RKO (cell line): ENCODE results near the gene PCDHAC2.
A peak's percentile ranks its signal among the peaks of the same experiment; 100 is the strongest.

ENCODE experiments used
- DNase-seq: peaks from one replicate; pipeline ENCODE4 v3.0.0-alpha.2; 2016; ENCODE audit warnings: low spot score

PCDHAC2 gene, protein sequence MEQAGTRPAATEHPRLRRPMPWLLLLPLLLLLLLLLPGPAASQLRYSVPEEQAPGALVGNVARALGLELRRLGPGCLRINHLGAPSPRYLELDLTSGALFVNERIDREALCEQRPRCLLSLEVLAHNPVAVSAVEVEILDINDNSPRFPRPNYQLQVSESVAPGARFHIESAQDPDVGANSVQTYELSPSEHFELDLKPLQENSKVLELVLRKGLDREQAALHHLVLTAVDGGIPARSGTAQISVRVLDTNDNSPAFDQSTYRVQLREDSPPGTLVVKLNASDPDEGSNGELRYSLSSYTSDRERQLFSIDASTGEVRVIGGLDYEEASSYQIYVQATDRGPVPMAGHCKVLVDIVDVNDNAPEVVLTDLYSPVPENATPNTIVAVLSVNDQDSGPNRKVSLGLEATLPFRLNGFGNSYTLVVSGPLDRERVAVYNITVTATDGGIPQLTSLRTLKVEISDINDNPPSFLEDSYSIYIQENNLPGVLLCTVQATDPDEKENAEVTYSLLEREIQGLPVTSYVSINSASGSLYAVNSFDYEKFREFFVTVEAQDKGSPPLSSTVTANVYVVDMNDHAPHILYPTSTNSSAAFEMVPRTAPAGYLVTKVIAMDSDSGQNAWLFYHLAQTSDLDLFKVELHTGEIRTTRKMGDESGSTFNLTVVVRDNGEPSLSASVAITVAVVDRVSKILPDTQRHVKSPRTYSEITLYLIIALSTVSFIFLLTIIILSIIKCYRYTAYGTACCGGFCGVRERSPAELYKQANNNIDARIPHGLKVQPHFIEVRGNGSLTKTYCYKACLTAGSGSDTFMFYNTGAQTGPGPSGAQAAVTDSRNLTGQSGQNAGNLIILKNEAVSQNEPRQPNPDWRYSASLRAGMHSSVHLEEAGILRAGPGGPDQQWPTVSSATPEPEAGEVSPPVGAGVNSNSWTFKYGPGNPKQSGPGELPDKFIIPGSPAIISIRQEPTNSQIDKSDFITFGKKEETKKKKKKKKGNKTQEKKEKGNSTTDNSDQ

DNA sequence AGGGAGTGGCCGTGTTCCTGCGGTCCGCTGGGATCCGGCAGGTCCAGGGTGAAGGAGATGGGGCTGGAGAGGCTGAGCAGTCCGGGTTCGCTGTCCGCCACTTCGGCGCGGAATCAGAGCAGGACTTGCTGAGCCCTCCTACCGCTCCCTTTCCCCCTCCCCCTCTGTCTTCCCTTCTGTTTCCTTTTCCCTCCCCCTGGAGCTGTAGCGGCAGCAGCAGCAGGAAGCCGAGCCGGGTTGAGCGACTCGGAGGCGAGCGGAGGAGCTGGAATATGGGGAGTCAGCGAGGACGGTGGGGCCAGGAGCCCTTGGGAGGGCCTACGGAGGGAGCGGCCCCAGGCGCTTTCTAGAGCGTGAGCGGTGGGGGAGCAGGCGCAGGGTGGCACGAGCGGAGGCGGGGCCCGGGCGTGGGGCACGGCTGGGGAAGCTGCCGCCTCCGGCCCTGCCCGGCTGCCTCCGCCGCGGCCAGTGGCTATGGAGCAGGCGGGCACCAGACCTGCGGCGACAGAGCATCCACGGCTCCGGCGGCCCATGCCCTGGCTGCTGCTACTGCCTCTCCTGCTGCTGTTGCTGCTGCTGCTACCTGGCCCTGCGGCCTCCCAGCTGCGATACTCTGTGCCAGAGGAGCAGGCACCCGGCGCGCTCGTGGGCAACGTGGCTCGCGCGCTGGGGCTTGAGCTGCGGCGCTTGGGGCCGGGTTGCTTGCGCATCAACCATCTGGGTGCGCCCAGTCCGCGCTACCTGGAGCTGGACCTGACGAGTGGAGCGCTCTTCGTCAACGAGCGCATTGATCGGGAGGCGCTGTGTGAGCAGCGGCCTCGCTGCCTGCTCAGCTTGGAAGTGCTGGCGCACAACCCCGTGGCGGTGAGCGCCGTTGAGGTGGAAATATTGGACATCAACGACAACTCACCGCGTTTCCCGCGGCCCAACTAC lies at the start of gene PCDHAC2:
Gene PCDHAC2 (plus strand): TSS at position 184 of the 933 bp plus-strand sequence. CDS start 291 bp downstream, at position 475.
- DNase-seq = peak; percentile 48

- DNase-seq = no peak
Observed at GRCh38 chr5:140923601-140924000, 42.7 kb upstream of the PCDHAC2 start.

DNA sequence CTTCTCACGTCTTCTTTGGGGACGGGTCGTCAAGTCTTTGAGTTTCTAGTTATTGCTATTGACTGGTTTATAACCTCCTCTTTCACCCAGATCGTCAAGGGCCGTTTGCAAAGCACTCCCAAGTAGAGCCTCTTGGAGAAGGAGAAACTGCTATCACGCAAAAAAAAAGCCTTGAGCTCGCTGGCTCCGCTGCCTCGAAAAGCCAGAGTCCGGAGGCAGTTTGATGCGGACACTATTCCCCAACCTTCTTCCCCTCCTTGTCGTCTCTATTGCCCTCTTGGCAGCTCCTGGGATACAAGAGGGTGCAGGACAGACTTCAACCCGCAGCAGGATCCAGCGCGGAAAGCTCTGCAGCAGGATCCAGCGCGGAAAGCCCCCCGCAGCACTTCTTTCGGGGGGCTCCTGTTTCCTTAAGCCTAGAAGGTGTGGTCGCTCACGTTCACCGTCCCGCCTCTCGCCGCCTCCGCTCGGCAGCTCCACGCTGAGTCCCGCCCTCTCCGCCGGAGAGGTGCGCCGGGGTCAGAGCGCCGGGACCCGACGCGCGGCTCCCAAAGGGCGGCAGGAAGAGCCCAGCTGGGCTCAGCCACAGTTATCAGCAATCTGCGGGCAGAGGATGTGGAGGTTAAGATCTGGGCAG lies 40.4 kb upstream of the PCDHAC2 start, which contains the start of gene PCDHAC1:
Gene PCDHAC1 (plus strand): TSS at position 494 of the 637 bp plus-strand sequence. CDS start 594 bp downstream, outside the sequence.
- DNase-seq = no peak

DNA sequence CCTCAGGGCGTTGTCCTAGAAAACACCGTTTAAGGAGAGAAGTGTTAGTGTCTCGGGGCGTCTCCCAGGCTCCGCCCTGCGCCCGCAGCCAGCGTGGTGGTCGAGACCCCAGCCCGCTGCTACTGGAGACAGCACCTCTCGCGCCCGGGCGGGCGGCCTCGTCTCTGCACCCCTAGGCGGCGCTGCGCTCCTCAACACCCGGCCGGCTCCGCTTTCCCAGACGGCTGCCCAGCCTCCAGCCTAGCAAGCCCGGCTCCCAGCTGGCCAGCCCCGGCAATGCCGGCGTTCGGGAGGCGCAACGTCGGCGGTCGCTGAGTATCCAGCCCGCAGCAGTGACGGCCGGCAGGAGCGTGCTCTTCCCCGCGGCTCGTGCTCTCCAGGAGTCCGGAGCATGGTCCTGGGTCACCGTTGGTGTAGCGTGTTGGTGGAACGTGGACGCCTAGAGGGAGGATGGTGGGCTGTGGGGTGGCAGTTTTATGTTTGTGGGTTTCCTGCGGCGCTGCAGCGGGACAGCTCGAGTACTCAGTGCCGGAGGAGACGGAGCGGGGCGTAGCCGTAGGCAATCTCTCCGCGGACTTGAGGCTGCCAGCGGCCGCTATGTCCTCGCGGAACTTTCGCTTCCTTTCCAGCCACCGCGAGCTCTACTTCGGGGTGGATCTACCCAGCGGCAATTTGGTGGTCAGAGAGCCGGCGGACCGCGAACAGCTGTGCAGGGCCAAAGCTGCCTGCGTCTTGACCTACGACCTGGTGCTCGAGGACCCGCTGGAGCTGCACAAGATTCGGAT lies 39.6 kb upstream of the PCDHAC2 start:
- no peak for DNase-seq

- no peak for DNase-seq
Observed at GRCh38 chr5:140927228-140927573, 39.1 kb upstream of the PCDHAC2 start.

DNA sequence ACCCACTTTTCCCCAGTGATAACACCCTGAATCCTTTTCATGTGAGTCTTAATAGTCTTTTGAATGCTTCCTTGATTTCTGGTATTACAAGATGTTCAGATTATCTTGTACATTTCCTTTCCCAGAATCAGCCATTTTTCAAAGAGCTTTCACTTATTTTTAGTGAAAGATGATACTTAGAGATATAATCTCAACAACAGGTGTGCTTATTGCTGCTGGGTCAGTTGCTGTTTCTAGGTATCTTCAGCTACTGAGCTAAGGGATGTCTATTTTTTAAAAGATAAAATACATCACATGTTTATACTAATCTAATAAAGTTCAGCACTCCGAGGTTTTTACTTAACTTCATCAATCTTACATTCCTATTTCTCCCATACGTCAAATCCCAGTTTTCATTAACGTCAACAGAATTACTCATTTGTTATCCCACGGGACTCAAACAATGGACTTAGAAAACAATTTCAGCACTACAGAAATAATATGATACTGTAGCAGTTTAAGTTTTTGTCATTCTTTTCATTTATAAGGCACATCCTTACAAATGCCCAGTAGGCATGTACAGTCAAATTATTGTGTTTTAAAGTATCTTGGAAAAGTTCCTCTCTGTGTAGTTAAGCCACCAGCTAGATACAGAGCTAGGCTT lies 31.2 kb upstream of the PCDHAC2 start:
- DNase-seq = no peak

DNA sequence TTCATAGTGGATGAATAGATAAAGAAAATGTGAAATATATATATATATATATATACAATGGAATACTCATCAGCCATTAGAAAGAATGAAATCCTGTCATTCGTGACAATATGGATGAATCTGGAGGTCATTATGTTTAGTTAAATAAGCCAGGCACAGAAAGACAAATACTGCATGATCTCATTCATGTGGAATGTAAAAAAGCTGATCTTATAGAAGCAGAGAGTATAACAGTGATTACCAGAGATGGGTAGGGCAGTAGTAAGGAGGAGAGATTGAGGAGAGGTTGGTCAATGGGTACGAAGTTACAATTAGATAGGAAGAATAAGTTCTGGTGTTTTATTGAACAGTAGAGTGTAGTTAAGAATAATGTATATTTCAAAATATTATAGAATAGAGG lies 19.7 kb upstream of the PCDHAC2 start:
- no peak for DNase-seq

GRCh38 chr5:140951636-140952035 lies 14.6 kb upstream of the PCDHAC2 start:
- no peak for DNase-seq

GRCh38 chr5:140953234-140953633 lies 13.0 kb upstream of the PCDHAC2 start:
- no peak for DNase-seq

DNA sequence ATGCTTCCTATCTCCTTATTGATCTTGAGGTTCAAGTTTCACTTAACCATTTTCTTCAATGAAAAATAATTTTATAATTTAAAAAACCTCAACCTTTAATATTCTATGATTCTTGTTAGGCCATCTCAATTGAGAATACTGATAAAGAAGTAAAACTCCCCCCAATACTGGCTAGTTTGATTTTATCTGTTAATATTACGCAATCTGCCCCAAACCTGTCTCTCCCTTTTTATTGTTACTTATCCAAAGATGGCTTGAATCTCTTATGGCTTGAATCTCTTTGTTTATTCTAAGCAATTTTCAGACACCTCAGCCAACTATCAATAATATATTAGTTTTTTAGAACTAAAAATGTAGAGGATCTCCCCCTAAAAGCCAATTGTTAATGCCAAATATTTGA lies 4.1 kb upstream of the PCDHAC2 start:
- no peak for DNase-seq

DNA sequence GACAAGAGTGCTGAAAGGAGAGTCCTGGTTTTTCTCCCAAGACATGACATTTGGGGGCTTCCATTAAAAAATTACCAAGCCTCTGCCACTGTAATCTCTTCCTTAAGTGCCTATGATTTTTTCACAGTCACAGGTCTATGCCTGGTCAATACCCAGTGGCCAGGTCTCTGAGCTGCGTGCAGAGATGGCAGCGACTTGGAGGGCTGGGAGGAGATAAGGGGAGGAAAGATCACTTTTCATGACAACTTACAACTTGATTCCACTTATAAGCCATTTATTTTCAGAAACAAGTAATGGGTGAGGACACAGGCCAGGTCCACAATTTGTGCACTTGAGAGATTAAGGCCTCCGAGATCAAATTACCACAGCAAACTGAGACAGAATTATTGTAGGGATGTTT lies 1.9 kb upstream of the PCDHAC2 start:
- DNase-seq = no peak

DNA sequence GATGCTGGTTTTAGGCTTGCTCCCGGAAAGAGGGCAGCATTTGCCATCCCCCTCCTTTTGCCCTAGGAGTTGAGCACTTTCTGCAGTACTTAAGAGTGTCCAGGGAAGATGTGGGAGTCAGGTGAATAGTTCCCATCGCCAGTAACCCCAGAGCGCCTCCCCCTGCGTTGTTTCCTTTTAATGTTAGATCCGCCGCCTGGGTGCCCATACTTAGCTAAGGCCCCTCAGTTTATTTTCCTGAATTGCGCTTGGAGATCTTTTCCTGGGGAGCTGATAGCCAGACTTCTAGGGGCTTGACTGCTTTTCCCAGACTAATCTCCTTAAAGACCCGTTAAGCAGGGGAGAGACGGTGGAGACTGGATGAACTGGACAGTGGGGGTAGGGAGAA lies 377 bp upstream of the PCDHAC2 start:
- DNase-seq = peak; percentile 35

GRCh38 chr5:140967226-140967893 lies 1.1 kb downstream of the PCDHAC2 start:
- no peak for DNase-seq

GRCh38 chr5:140969880-140970279 lies 3.6 kb downstream of the PCDHAC2 start:
- DNase-seq = no peak

GRCh38 chr5:140973550-140973949 lies 7.3 kb downstream of the PCDHAC2 start:
- DNase-seq = no peak

DNA sequence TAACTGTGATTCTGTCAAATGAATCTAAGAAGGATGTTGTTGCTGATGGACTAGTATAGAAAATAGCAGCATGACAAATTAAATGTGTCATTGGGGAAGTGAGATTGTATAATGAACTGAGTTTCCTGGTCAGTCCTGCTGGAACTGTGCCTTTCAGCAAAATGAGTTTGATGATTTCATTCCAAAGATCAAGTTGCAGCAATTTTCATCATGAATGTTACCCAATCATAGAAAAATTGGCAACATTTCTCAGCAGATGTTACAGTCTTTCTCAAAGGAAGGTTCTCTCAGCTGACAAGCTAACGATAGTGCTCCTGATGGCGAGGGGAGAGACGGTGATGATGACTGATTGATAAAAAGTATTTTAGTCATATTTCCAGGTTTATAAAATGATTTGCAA lies 10.7 kb downstream of the PCDHAC2 start:
- DNase-seq = peak; percentile 11

- no peak for DNase-seq
Observed at GRCh38 chr5:140978260-140978659, 12.0 kb downstream of the PCDHAC2 start.

GRCh38 chr5:140978983-140979382 lies 12.7 kb downstream of the PCDHAC2 start:
- DNase-seq = no peak

DNA sequence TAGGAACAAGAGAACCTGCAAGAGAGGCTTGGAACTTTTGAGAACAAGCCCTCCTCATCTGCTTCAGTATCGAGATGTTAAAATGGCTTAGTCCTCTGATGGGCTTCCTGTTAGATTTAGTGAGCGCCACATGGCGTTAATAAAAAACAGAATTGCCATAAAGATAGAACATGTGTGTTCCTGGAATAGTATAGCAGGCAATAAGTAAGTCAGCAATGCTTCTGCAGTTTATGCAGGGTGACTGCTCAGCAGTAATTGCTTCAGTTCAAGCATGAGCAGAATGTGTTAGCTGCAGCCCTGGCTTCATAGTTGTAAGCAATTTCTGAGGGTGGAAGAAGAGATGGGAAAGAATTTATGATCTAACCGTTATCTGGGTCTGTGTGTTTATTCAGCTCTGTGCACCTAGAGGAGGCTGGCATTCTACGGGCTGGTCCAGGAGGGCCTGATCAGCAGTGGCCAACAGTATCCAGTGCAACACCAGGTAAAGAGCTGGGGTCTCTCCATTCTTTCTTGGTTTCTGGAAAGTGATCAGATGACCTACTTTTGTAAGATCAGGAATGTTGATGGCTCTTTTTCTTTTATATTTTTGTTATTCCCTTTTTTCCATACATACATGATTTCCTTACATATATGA lies 15.9 kb downstream of the PCDHAC2 start:
- DNase-seq = no peak
